Measurements from ENCODE around the gene TPD52L2.
"Not testable (repeated sequence)": the region's sequence is repeated elsewhere in the genome, so short reads cannot be mapped to it uniquely, and the experiment has no call there.

TPD52L2 gene

GRCh38 chr20:63878899-63879663 is 14.0 kb downstream of the TPD52L2 start:
- no peak for DNase-seq (ENCODE audit: low spot score)

GRCh38 chr20:63880901-63881300 is 15.8 kb downstream of the TPD52L2 start:
- DNase-seq (ENCODE audit: low spot score): not testable (repeated sequence)

- no peak for DNase-seq (ENCODE audit: low spot score)
Measured at GRCh38 chr20:63881451-63882226, 16.6 kb downstream of the TPD52L2 start.

- no peak for DNase-seq (ENCODE audit: low spot score)
Measured at GRCh38 chr20:63882257-63883200, 17.5 kb downstream of the TPD52L2 start.

- DNase-seq (ENCODE audit: low spot score): no peak
Measured at GRCh38 chr20:63883201-63883593, 18.1 kb downstream of the TPD52L2 start.

- no peak for DNase-seq (ENCODE audit: low spot score)
Measured at GRCh38 chr20:63884506-63885263, 19.6 kb downstream of the TPD52L2 start.

GRCh38 chr20:63885264-63886053 is 20.4 kb downstream of the TPD52L2 start:
- DNase-seq (ENCODE audit: low spot score): no peak

GRCh38 chr20:63886054-63886419 is 21.0 kb downstream of the TPD52L2 start:
- no peak for DNase-seq (ENCODE audit: low spot score)

GRCh38 chr20:63886921-63887320 is 21.9 kb downstream of the TPD52L2 start:
- DNase-seq (ENCODE audit: low spot score): no peak

GRCh38 chr20:63889241-63890200 is 24.5 kb downstream of the TPD52L2 start:
- no peak for DNase-seq (ENCODE audit: low spot score)

- DNase-seq (ENCODE audit: low spot score): no peak
Measured at GRCh38 chr20:63890201-63890576, 25.1 kb downstream of the TPD52L2 start.

- DNase-seq (ENCODE audit: low spot score): no peak
Measured at GRCh38 chr20:63890616-63891015, 25.5 kb downstream of the TPD52L2 start.

- no peak for DNase-seq (ENCODE audit: low spot score)
Measured at GRCh38 chr20:63891061-63892002, 26.3 kb downstream of the TPD52L2 start.

- no peak for DNase-seq (ENCODE audit: low spot score)
Measured at GRCh38 chr20:63892402-63892801, 27.3 kb downstream of the TPD52L2 start.

GRCh38 chr20:63893999-63894357 is 28.9 kb downstream of the TPD52L2 start:
- DNase-seq (ENCODE audit: low spot score): no peak

- DNase-seq (ENCODE audit: low spot score): peak; percentile 97
Measured at GRCh38 chr20:63894358-63895201, 29.5 kb downstream of the TPD52L2 start, which contains the start of gene DNAJC5. Gene DNAJC5, plus strand, starts transcription at chr20:63895126. Its CDS starts 33,220 bp downstream, at chr20:63928346.

- DNase-seq (ENCODE audit: low spot score): no peak
Measured at GRCh38 chr20:63895202-63895951, 30.3 kb downstream of the TPD52L2 start.

All from CD4-positive, alpha-beta T cell treated with Interleukin-2 at 100 ng/mL for 4 hours (primary cell).